Esophagus squamous epithelium (tissue), 4 donors: Measurements from ENCODE around the gene PTPRN2.

Source experiments
- POLR2A ChIP-seq, 4 donors: fragments of 450-650 bp; IDR thresholded peaks; one replicate each; pipeline ENCODE4 v1.6.1; 2017; ENCODE audit warnings: antibody characterized with exemption in 4 of 4, mild to moderate bottlenecking in 4 of 4, moderate library complexity in 3 of 4
- TF ChIP-seq, protein P1 (sequence below), 6 experiments: fragments of 450-650 bp in 4 of 6; fragments of 200-600 bp in 2 of 6; sonication (generic) in 2 of 6; IDR thresholded peaks; one replicate each; pipeline ENCODE4 v1.5.1; 2016 to 2019; ENCODE audit warnings: antibody characterized with exemption in 6 of 6, mild to moderate bottlenecking in 4 of 6, moderate library complexity in 4 of 6

DNA sequence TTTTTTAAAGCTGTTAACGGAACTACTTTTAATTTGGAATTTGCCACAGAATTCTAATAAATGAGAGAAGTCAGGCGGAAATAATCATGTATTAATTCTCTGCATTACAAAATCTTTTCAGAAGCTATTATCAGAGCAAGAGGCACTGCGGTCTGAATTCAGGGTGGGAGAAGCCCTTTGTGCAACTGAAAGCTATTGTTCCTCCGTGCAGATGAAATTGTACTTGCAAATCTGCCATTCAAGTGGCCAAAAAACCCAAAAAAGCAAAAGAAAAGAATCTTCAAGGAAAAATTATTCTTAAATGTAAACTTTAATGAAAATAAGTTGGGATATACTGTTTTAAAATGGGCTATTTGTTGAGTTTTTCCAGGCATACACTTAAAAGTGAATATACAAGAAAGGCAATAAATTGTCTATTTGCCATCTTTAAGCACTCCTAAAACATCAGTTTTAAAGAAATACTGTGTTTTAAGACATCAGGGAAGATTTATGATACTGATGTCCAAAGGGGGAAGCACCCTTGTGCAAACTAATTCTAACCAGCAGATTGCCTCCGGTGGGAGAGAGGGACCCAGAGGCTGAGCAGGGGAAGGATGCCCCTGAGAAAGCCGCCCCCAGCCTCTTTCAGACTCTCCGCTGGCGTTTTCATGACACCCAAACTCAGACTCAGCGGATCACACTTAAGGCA lies 899.6 kb downstream of the PTPRN2 start:
- TF ChIP-seq POLR2A (IDR thresholded peaks at IDR 0.05) = no peak
- TF ChIP-seq, protein P1, sequence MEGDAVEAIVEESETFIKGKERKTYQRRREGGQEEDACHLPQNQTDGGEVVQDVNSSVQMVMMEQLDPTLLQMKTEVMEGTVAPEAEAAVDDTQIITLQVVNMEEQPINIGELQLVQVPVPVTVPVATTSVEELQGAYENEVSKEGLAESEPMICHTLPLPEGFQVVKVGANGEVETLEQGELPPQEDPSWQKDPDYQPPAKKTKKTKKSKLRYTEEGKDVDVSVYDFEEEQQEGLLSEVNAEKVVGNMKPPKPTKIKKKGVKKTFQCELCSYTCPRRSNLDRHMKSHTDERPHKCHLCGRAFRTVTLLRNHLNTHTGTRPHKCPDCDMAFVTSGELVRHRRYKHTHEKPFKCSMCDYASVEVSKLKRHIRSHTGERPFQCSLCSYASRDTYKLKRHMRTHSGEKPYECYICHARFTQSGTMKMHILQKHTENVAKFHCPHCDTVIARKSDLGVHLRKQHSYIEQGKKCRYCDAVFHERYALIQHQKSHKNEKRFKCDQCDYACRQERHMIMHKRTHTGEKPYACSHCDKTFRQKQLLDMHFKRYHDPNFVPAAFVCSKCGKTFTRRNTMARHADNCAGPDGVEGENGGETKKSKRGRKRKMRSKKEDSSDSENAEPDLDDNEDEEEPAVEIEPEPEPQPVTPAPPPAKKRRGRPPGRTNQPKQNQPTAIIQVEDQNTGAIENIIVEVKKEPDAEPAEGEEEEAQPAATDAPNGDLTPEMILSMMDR (IDR thresholded peaks at IDR 0.05) = no peak
